ENCODE measurements around the gene KIR2DL4. TPM values are rescaled to one million over a fixed set of nuclear protein-coding genes. Genes with fewer than 3 reads are reported as not detected.
"Not testable (repeated sequence)": the region's sequence is repeated elsewhere in the genome, so short reads cannot be mapped to it uniquely, and the experiment has no call there.

Gene KIR2DL4
- total RNA-seq, 6 experiments from 2014 or later = not detected

GRCh38 chr19:54804101-54804500, 691 bp downstream of the KIR2DL4 start:
- H3K36me3 Mint-ChIP-seq (ENCODE audit: low read depth) = no peaks in the 10 kb centered on the region
- no peak overlapping the region for H3K4me3 Mint-ChIP-seq
- no peak for DNase-seq
- H3K27me3 Mint-ChIP-seq (ENCODE audit: insufficient read depth) = 0 out of 2 replicates have a peak, but pooled peaks cover 3% of the 10 kb centered on the region
- peaks cover 39% of the 10 kb centered on the region for H3K9me3 Mint-ChIP-seq
- H3K27ac Mint-ChIP-seq = no peak overlapping the region
- no peaks in the 10 kb centered on the region for H3K4me1 Mint-ChIP-seq (ENCODE audit: low read depth)
- TF ChIP-seq CTCF (IDR thresholded peaks at IDR 0.05) = no peak

- Mint-ChIP-seq H3K9me3 (peaks cover 40% of the 10 kb centered on the region), H3K27me3 (ENCODE audit: insufficient read depth) (0 out of 2 replicates have a peak, but pooled peaks cover 3% of the 10 kb centered on the region), H3K4me3 (no peak overlapping the region), H3K4me1 (ENCODE audit: low read depth) (no peaks in the 10 kb centered on the region), H3K36me3 (ENCODE audit: low read depth) (no peaks in the 10 kb centered on the region), H3K27ac (no peak overlapping the region)
- DNase-seq = no peak
- TF ChIP-seq CTCF (IDR thresholded peaks at IDR 0.05) = no peak
Measured at GRCh38 chr19:54804571-54804970, 1.2 kb downstream of the KIR2DL4 start.

GRCh38 chr19:54805665-54806515, 2.5 kb downstream of the KIR2DL4 start:
- 0 out of 2 replicates have a peak, but pooled peaks cover 3% of the 10 kb centered on the region for H3K27me3 Mint-ChIP-seq (ENCODE audit: insufficient read depth)
- H3K4me1 Mint-ChIP-seq (ENCODE audit: low read depth) = no peaks in the 10 kb centered on the region
- H3K36me3 Mint-ChIP-seq (ENCODE audit: low read depth) = no peaks in the 10 kb centered on the region
- H3K9me3 Mint-ChIP-seq = peaks cover 46% of the 10 kb centered on the region
- DNase-seq = no peak
- TF ChIP-seq CTCF (IDR thresholded peaks at IDR 0.05) = no peak
- H3K27ac Mint-ChIP-seq = no peak overlapping the region
- no peak overlapping the region for H3K4me3 Mint-ChIP-seq

GRCh38 chr19:54806516-54806838, 3.1 kb downstream of the KIR2DL4 start:
- Mint-ChIP-seq H3K27me3 (ENCODE audit: insufficient read depth) (0 out of 2 replicates have a peak, but pooled peaks cover 3% of the 10 kb centered on the region), H3K4me3 (no peak overlapping the region), H3K4me1 (ENCODE audit: low read depth) (no peaks in the 10 kb centered on the region), H3K27ac (no peak overlapping the region), H3K36me3 (ENCODE audit: low read depth) (no peaks in the 10 kb centered on the region), H3K9me3 (peaks cover 42% of the 10 kb centered on the region)
- no peak for TF ChIP-seq CTCF (IDR thresholded peaks at IDR 0.05)
- DNase-seq = no peak

GRCh38 chr19:54814571-54814970, 11.2 kb downstream of the KIR2DL4 start:
- H3K9me3 Mint-ChIP-seq = peaks cover 30% of the 10 kb centered on the region
- not testable (repeated sequence) for H3K4me1 Mint-ChIP-seq (ENCODE audit: low read depth); DNase-seq; H3K27ac Mint-ChIP-seq; H3K4me3 Mint-ChIP-seq; H3K27me3 Mint-ChIP-seq (ENCODE audit: insufficient read depth); H3K36me3 Mint-ChIP-seq (ENCODE audit: low read depth)

- H3K27ac Mint-ChIP-seq; H3K27me3 Mint-ChIP-seq (ENCODE audit: insufficient read depth); DNase-seq; H3K4me1 Mint-ChIP-seq (ENCODE audit: low read depth); H3K36me3 Mint-ChIP-seq (ENCODE audit: low read depth); H3K4me3 Mint-ChIP-seq: not testable (repeated sequence)
- peaks cover 31% of the 10 kb centered on the region for H3K9me3 Mint-ChIP-seq
Measured at GRCh38 chr19:54816251-54816650, 12.8 kb downstream of the KIR2DL4 start, which contains the start of gene KIR3DL1. TSS of gene KIR3DL1 (plus strand) at chr19:54816468.
